Erythroblast (primary cell): ENCODE results near the gene OR2V2.

Experiments used
- GATA1 ChIP-seq: IDR thresholded peaks from 2 replicates; pipeline ENCODE4 v1.6.1; 2011; ENCODE audit warnings: low read depth, mild to moderate bottlenecking, control low read depth, low read length, moderate library complexity
- POLR2A ChIP-seq: IDR thresholded peaks from 2 replicates; pipeline ENCODE4 v1.6.1; 2011; ENCODE audit warnings: mild to moderate bottlenecking, low read length

DNA sequence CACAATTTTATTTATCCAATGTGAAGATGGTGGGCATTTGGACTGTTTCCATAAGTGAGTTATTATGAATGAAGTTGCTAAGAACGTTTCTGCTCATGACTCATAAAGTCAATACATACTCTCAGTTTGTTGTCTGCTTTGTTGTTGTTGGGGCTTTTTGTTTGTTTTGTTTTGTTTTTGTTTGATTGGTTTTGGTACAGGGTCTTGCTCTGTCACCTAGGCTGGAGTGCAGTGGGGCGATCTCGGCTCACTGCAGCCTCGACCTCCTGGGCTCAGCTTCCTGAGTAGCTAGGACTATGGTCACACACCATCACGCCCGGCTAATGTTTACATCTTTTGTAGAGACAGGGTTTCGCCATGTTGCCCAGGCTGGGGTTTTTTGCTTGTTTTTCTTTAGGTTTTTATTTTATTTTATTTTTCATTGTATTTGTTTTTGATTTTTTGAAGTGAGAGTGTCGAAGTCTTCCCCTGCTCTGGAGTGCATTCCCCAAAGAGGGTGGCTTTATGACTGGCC is 39.7 kb downstream of the OR2V2 start:
- TF ChIP-seq POLR2A = no peak
- no peak for TF ChIP-seq GATA1
